ENCODE results near the gene PRKRIP1.
"Not testable (repeated sequence)": the region's sequence is repeated elsewhere in the genome, so short reads cannot be mapped to it uniquely, and the experiment has no call there.

The PRKRIP1 gene

GRCh38 chr7:102469972-102470825, 74.0 kb downstream of the PRKRIP1 start:
- no peak overlapping the region for H3K4me3 Mint-ChIP-seq
- H3K36me3 Mint-ChIP-seq (ENCODE audit: low read depth): peaks cover 9% of the 10 kb centered on the region
- H3K27me3 Mint-ChIP-seq (ENCODE audit: low read depth): no peaks in the 10 kb centered on the region
- H3K4me1 Mint-ChIP-seq: no peaks in the 10 kb centered on the region
- H3K9me3 Mint-ChIP-seq: no peaks in the 10 kb centered on the region
- no peak overlapping the region for H3K27ac Mint-ChIP-seq
- no peak for TF ChIP-seq CTCF (IDR thresholded peaks at IDR 0.05; ENCODE audit: unreplicated experiment in 3 of 3)

GRCh38 chr7:102471791-102472125, 75.6 kb downstream of the PRKRIP1 start:
- Mint-ChIP-seq H3K27me3 (ENCODE audit: low read depth) (no peaks in the 10 kb centered on the region), H3K9me3 (no peaks in the 10 kb centered on the region), H3K36me3 (ENCODE audit: low read depth) (peaks cover 9% of the 10 kb centered on the region), H3K27ac (no peak overlapping the region), H3K4me3 (no peak overlapping the region), H3K4me1 (no peaks in the 10 kb centered on the region)
- no peak for TF ChIP-seq CTCF (IDR thresholded peaks at IDR 0.05; ENCODE audit: unreplicated experiment in 3 of 3)

GRCh38 chr7:102472126-102473041, 76.2 kb downstream of the PRKRIP1 start:
- no peak overlapping the region for H3K27ac Mint-ChIP-seq
- no peaks in the 10 kb centered on the region for H3K9me3 Mint-ChIP-seq
- H3K4me3 Mint-ChIP-seq: no peak overlapping the region
- no peak for TF ChIP-seq CTCF (IDR thresholded peaks at IDR 0.05; ENCODE audit: unreplicated experiment in 3 of 3)
- no peaks in the 10 kb centered on the region for H3K27me3 Mint-ChIP-seq (ENCODE audit: low read depth)
- no peaks in the 10 kb centered on the region for H3K4me1 Mint-ChIP-seq
- H3K36me3 Mint-ChIP-seq (ENCODE audit: low read depth): peaks cover 9% of the 10 kb centered on the region

GRCh38 chr7:102473271-102473991, 77.3 kb downstream of the PRKRIP1 start:
- Mint-ChIP-seq H3K4me3 (no peak overlapping the region), H3K36me3 (ENCODE audit: low read depth) (peaks cover 9% of the 10 kb centered on the region), H3K27ac (no peak overlapping the region), H3K4me1 (no peaks in the 10 kb centered on the region), H3K9me3 (no peaks in the 10 kb centered on the region), H3K27me3 (ENCODE audit: low read depth) (no peaks in the 10 kb centered on the region)
- no peak for TF ChIP-seq CTCF (IDR thresholded peaks at IDR 0.05; ENCODE audit: unreplicated experiment in 3 of 3)

- H3K27ac Mint-ChIP-seq; H3K4me3 Mint-ChIP-seq; H3K36me3 Mint-ChIP-seq (ENCODE audit: low read depth); H3K27me3 Mint-ChIP-seq (ENCODE audit: low read depth); H3K9me3 Mint-ChIP-seq; H3K4me1 Mint-ChIP-seq: not testable (repeated sequence)
Measured at GRCh38 chr7:102474116-102474515, 78.0 kb downstream of the PRKRIP1 start.

- H3K36me3 Mint-ChIP-seq (ENCODE audit: low read depth); H3K27ac Mint-ChIP-seq; H3K9me3 Mint-ChIP-seq: not testable (repeated sequence)
Measured at GRCh38 chr7:102474736-102475435, 78.7 kb downstream of the PRKRIP1 start.

More at GRCh38 chr7:102474736-102475435, 78.7 kb downstream of the PRKRIP1 start:
- not testable (repeated sequence) for H3K27me3 Mint-ChIP-seq (ENCODE audit: low read depth); H3K4me1 Mint-ChIP-seq; H3K4me3 Mint-ChIP-seq
